WERI-Rb-1 (cell line): ENCODE measurements around the gene GSE1.

ENCODE experiments used
- DNase-seq: peaks from one replicate; pipeline ENCODE4 v3.0.0-alpha.2; 2020
- H3K27ac ChIP-seq: fragments of 250-450 bp; sonication (Bioruptor Pico); 2 replicates; pipeline ENCODE4 v1.5.1; 2020; ENCODE audit warnings: mild to moderate bottlenecking, moderate library complexity
- H3K27me3 ChIP-seq: fragments of 250-450 bp; sonication (Bioruptor Pico); 2 replicates; pipeline ENCODE4 v1.5.1; 2021; ENCODE audit warnings: mild to moderate bottlenecking, low read depth, moderate library complexity; ENCODE audit not compliant: insufficient read depth, severe bottlenecking
- H3K36me3 ChIP-seq: fragments of 250-450 bp; sonication (Bioruptor Pico); 2 replicates; pipeline ENCODE4 v1.5.1; 2020; ENCODE audit warnings: mild to moderate bottlenecking, moderate library complexity
- H3K4me3 ChIP-seq: 2 replicates; pipeline ENCODE4 v1.5.1; 2011; ENCODE audit warnings: low read depth, mild to moderate bottlenecking, control low read depth, low read length
- H3K9me3 ChIP-seq: fragments of 250-450 bp; sonication (Bioruptor Pico); 2 replicates; pipeline ENCODE4 v1.5.1; 2021; ENCODE audit warnings: mild to moderate bottlenecking, moderate library complexity; ENCODE audit not compliant: severe bottlenecking
- TF ChIP-seq, protein P1 (sequence below): IDR thresholded peaks from 2 replicates; pipeline ENCODE4 v1.5.1; 2011; ENCODE audit warnings: low read depth, mild to moderate bottlenecking, control low read depth, inconsistent platforms, low read length

GSE1 gene

GRCh38 chr16:85612801-85613603, at the start of gene GSE1:
Gene GSE1 (plus strand): TSS chr16:85613322. CDS start chr16:85613392, 70 bp downstream.
- peak within 1 kb of the TSS; percentile 69 for H3K4me3 ChIP-seq
- H3K27ac ChIP-seq, result peak within 1 kb of the TSS; percentile 99
- peaks cover 35% of the 10 kb centered on the region for H3K36me3 ChIP-seq
- H3K27me3 ChIP-seq, result no peaks in the 10 kb centered on the region
- H3K9me3 ChIP-seq, result no peaks in the 10 kb centered on the region
- TF ChIP-seq, protein P1, sequence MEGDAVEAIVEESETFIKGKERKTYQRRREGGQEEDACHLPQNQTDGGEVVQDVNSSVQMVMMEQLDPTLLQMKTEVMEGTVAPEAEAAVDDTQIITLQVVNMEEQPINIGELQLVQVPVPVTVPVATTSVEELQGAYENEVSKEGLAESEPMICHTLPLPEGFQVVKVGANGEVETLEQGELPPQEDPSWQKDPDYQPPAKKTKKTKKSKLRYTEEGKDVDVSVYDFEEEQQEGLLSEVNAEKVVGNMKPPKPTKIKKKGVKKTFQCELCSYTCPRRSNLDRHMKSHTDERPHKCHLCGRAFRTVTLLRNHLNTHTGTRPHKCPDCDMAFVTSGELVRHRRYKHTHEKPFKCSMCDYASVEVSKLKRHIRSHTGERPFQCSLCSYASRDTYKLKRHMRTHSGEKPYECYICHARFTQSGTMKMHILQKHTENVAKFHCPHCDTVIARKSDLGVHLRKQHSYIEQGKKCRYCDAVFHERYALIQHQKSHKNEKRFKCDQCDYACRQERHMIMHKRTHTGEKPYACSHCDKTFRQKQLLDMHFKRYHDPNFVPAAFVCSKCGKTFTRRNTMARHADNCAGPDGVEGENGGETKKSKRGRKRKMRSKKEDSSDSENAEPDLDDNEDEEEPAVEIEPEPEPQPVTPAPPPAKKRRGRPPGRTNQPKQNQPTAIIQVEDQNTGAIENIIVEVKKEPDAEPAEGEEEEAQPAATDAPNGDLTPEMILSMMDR, result no peak
- peak; percentile 91 for DNase-seq

- peak overlapping the region; percentile 84; the same call in 1 of the 2 replicates for H3K27ac ChIP-seq
- no peak overlapping the region for H3K4me3 ChIP-seq
- H3K27me3 ChIP-seq, result no peaks in the 10 kb centered on the region
- H3K9me3 ChIP-seq, result no peaks in the 10 kb centered on the region
- DNase-seq, result no peak
- TF ChIP-seq, protein P1, result no peak
- H3K36me3 ChIP-seq, result peaks cover 4% of the 10 kb centered on the region; the same call in 1 of the 2 replicates
Measured at GRCh38 chr16:85563515-85564276, 49.4 kb upstream of the GSE1 start.

DNA sequence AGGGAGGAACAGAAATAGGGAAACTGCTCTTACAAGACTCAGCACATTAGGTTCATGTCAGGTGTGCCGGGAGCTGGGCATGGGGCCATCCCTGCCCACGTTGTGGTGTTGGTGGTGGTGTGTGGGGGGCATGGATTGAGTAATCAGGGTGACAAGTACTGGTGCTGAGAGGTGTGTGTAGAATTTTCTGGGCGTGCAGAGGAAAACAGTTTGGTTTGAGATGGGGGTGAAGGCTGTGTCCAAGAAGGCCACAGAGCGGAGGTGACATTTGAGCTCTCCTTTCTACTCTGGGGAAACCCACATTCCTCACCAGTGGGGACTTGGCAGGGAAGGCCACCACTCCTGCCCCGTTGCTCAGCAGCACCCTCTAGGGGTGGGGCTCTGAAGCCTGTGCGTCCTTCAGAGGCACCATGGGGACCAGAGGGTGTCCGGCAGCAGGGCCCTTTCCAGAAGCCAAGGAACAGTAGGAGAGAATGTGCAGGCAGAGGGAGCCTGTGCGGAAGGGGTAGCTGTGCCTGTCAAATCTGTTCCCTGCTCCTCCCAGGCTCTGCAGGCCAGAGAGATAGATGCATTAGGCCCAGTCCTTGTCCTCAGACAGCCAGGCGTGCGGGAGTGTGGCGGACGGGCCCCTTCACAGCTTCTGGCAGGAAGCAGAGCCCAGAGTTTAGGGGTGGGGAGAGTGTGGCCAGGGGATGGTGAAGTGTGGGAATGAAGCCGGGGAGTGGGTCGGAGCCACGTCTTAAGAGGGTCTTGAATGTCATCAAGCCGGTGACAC, 48.7 kb upstream of the GSE1 start:
- DNase-seq, result no peak
- H3K9me3 ChIP-seq, result no peaks in the 10 kb centered on the region
- TF ChIP-seq, protein P1, result peak; percentile 48
- H3K27me3 ChIP-seq, result no peaks in the 10 kb centered on the region
- no peak overlapping the region for H3K4me3 ChIP-seq
- H3K36me3 ChIP-seq, result no peaks in the 10 kb centered on the region
- H3K27ac ChIP-seq, result no peak overlapping the region

- no peak overlapping the region for H3K4me3 ChIP-seq
- H3K27ac ChIP-seq, result no peak overlapping the region; the same call in 1 of the 2 replicates
- TF ChIP-seq, protein P1, result no peak
- H3K9me3 ChIP-seq, result no peaks in the 10 kb centered on the region
- H3K36me3 ChIP-seq, result no peaks in the 10 kb centered on the region
- no peaks in the 10 kb centered on the region for H3K27me3 ChIP-seq
- no peak for DNase-seq
Measured at GRCh38 chr16:85565340-85565739, 47.8 kb upstream of the GSE1 start.

DNA sequence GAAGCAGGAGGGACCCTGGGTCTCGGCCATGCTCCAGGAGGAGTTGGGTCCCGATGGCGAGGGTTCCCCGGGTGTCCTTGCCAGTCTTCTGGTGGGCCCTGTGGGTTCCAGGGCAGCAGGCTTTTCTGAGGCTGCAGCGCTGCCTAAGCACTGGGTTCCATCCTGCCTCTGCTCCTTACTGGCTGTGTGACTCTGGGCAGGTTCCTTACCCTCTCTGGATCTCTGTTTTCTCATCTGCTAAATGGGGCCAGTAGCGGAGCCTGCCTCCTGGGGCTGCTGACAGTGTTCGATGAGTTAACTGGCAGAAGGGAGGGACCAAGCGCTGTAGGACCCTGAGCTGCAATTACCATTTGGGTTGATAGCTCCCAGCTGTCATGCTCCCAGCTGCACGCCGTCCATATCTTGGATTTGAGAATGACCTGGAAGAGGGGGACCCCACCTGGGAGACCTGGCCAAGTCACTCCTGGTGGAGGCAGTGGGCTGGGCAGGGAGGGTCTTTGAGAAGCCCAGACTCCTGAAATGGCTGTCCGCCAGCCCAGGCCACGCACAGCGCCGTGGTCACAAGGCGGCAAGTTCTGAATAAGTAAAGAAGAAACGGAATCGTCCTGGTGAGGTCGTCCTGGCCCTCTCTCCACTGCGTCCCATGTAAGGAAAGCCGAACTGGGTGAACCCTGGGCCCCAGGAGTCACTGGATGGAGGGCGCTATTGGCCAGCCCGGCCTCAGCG, 47.2 kb upstream of the GSE1 start:
- no peak for DNase-seq
- no peaks in the 10 kb centered on the region for H3K27me3 ChIP-seq
- TF ChIP-seq, protein P1, result no peak
- no peaks in the 10 kb centered on the region for H3K9me3 ChIP-seq
- peak overlapping the region; percentile 62 for H3K27ac ChIP-seq
- H3K36me3 ChIP-seq, result no peaks in the 10 kb centered on the region
- no peak overlapping the region for H3K4me3 ChIP-seq
